Thymus (tissue), 11 donors: ENCODE measurements around the gene CTAG1A. TPM values are rescaled to one million over a fixed set of nuclear protein-coding genes. Genes with fewer than 3 reads are reported as not detected.
"Not testable (repeated sequence)": the region's sequence is repeated elsewhere in the genome, so short reads cannot be mapped to it uniquely, and the experiment has no call there.

Experiments used
- DNase-seq, 9 donors: peaks; one replicate each; pipeline ENCODE4 v3.0.0-alpha.2; 2013; ENCODE audit warnings: low spot score in 9 of 9, low read depth in 6 of 9, missing footprints in 1 of 9
- H3K27ac ChIP-seq, 2 donors: one replicate each; pipeline ENCODE4 v1.5.1; 2013; ENCODE audit warnings: control low read depth in 1 of 2, low read depth in 1 of 2, low read length in 1 of 2, mild to moderate bottlenecking in 1 of 2, moderate library complexity in 1 of 2
- H3K27me3 ChIP-seq, 2 donors: one replicate each; pipeline ENCODE4 v1.5.1; 2013; ENCODE audit warnings: low read length in 1 of 2; ENCODE audit not compliant: control insufficient read depth in 2 of 2, insufficient read depth in 1 of 2
- H3K36me3 ChIP-seq, 2 donors: one replicate each; pipeline ENCODE4 v1.5.1; 2013; ENCODE audit warnings: low read length in 1 of 2, mild to moderate bottlenecking in 1 of 2, moderate library complexity in 1 of 2; ENCODE audit not compliant: control insufficient read depth in 2 of 2, insufficient read depth in 2 of 2
- H3K4me1 ChIP-seq, 2 donors: one replicate each; pipeline ENCODE4 v1.5.1; 2013; ENCODE audit warnings: low read length in 2 of 2; ENCODE audit not compliant: control insufficient read depth in 2 of 2, insufficient read depth in 2 of 2
- H3K4me3 ChIP-seq, 2 donors: one replicate each; pipeline ENCODE4 v1.5.1; 2013; ENCODE audit warnings: low read length in 2 of 2, control low read depth in 1 of 2, mild to moderate bottlenecking in 1 of 2
- H3K9me3 ChIP-seq, 2 donors: one replicate each; pipeline ENCODE4 v1.5.1; 2013; ENCODE audit warnings: low read length in 1 of 2, mild to moderate bottlenecking in 1 of 2; ENCODE audit not compliant: control insufficient read depth in 2 of 2, insufficient read depth in 1 of 2
- WGBS: extraction: QIAGEN DNeasy Blood & Tissue Kit; methylation state at CpG from one replicate; pipeline ENCODE4 v1.1.7; 2013; 5-methylcytosine and 5-hydroxymethylcytosine counted together
- polyA plus RNA-seq: library from polyadenylated mRNA; stranded (reverse); fragments of 200-250 nt; gene quantifications from one replicate; pipeline ENCODE4 v1.2.3, GENCODE V29; 2013
- total RNA-seq: library from RNA; stranded (reverse); fragments of 120-200 nt; gene quantifications from one replicate; pipeline ENCODE4 v1.2.4, GENCODE V29; 2013
- donor health status: healthy.

The CTAG1A gene
- total and polyA plus RNA-seq, 2 donors, result 0.07 TPM; not detected in 1

DNA sequence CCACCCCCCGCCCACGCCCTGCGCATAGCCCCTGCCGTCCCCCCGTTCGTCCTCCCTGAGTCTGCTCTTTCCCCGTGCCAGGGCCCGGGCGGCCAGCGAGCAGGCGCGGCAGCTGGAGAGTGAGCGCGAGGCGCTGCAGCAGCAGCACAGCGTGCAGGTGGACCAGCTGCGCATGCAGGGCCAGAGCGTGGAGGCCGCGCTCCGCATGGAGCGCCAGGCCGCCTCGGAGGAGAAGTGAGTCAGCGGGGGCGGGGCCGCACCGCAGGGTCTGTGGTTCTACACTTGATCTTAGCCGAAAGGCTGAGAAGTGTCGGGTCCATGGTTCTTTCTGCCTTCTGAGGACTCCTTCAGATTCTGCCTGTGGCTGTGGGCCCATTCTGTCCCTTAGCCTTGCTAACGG lies 24.6 kb upstream of the CTAG1A start:
- H3K36me3 ChIP-seq, H3K4me3 ChIP-seq, DNase-seq, H3K9me3 ChIP-seq, H3K27ac ChIP-seq, H3K4me1 ChIP-seq, H3K27me3 ChIP-seq: not testable (repeated sequence)
- 84% methylated on average over 12 of the region's 31 CpGs for WGBS

DNA sequence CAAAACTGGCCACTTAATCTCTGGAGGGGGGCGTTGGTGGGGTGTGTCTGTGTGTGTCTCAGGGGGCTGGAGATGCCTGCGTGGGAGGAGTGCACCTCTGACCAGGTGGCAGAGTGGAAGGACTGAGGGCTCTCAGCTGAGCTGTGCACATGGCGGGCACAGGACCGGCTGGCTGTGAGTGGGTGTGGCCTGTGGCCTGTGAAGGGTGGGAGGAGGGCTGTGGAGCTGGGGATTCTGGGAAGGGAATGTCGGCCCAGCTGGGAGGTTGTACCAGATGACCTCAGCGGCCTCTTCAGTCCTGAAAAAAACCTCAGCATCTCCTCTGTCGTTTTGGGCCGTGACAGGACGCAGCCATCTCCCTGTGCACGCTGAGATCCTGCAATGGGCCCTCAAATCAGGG lies 22.6 kb upstream of the CTAG1A start:
- WGBS, result no CpG with 5 or more reads among the region's 10 CpGs

GRCh38 chrX:154570361-154570760 lies 14.6 kb upstream of the CTAG1A start:
- H3K4me3 ChIP-seq, DNase-seq, H3K36me3 ChIP-seq, H3K9me3 ChIP-seq, H3K27me3 ChIP-seq, H3K4me1 ChIP-seq, H3K27ac ChIP-seq: not testable (repeated sequence)
- no CpG with 5 or more reads among the region's 11 CpGs for WGBS

More for the DNA sequence above, 22.6 kb upstream of the CTAG1A start:
- H3K9me3 ChIP-seq, H3K27me3 ChIP-seq, H3K4me3 ChIP-seq, H3K36me3 ChIP-seq, DNase-seq, H3K4me1 ChIP-seq, H3K27ac ChIP-seq: not testable (repeated sequence)

GRCh38 chrX:154573061-154573460 lies 11.9 kb upstream of the CTAG1A start:
- not testable (repeated sequence) for H3K9me3 ChIP-seq, H3K27ac ChIP-seq, DNase-seq, H3K4me3 ChIP-seq, H3K36me3 ChIP-seq, H3K27me3 ChIP-seq, H3K4me1 ChIP-seq
- no CpG with 5 or more reads among the region's 10 CpGs for WGBS

DNA sequence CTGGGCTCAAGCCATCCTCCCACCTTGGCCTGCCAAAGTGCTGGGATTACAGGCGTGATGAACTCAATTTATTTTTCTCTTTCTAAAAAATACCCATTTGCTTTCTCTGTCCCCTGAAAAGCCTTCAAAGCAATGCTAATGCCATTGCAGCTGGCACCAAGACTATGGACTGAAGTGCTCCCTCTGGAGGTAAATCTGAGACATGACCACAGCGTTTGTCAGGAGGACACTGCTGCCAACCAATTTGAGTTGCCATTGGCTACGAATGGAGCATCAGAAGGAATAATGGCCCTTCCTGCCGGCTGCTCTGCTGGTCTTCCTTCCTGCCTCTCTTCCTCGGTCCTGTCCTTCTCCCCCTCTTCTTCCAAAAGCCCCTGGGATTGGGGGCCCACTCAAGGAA lies 9.9 kb upstream of the CTAG1A start:
- not testable (repeated sequence) for DNase-seq, H3K27ac ChIP-seq, H3K27me3 ChIP-seq, H3K9me3 ChIP-seq, H3K4me1 ChIP-seq, H3K4me3 ChIP-seq, H3K36me3 ChIP-seq
- WGBS, result no CpG with 5 or more reads among the region's 5 CpGs

DNA sequence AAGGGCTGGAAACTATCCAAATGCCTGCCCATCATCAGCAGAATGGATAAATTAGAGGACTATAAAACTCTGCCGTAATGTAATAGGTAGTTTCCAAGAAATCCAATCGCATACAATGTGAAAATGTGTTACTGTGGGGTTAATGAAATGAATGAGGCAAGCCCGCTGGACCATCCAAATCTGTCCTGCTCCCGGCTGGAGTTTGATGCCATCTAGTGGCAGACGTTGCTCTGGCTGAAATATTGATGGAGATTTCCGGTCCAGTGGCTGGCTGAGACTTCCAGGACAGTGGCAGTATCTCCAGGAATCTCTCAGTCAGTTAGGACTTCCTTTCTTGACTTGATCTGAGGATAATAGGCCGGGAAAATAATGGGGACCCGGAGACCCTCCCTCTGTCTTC lies 1.9 kb upstream of the CTAG1A start:
- not testable (repeated sequence) for H3K27ac ChIP-seq, DNase-seq, H3K4me3 ChIP-seq, H3K4me1 ChIP-seq, H3K9me3 ChIP-seq, H3K36me3 ChIP-seq, H3K27me3 ChIP-seq
- WGBS, result no CpG with 5 or more reads among the region's 8 CpGs

DNA sequence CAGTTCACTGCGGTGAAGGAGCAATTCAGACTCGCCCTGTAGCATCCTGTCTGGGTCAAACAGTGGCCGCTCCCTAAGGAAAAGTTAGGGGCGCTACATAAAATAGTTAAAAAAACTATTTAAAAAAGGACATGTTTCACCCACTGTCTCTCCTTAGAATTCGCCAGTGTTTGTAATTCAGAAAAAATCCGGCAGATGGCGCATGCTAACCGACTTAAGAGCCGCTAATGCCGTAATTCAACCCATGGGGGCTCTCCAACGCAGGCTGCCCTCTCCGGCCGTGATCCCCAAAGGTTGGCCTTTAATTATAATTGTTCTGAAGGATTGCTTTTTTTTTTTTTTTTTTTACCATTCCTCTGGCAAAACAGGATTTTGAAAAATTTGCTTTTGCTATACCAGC lies 5.5 kb downstream of the CTAG1A start:
- WGBS, result no CpG with 5 or more reads among the region's 13 CpGs
- not testable (repeated sequence) for H3K4me1 ChIP-seq, H3K4me3 ChIP-seq

DNA sequence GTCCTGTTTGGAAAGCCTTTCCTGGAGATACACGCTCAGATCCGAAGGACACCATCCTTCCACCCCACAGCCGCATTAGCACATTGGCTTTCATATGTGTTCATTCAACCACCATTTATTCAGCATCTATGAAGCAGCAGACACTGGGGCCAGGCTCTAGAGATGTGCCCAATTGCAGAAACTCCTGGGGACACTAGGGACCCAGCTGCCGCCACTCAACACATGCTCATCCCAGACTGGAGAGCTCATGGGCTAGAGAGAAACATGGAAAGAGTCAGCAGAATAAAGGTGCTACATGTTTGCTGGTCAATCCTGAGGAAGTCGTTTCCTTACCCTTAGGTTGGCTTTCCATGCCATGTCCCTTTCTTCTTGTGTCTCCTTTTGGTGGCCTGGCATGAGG lies 7.6 kb downstream of the CTAG1A start:
- Histone ChIP-seq H3K4me3 (no peak overlapping the region), H3K9me3 (no peaks in the 10 kb centered on the region), H3K27me3 (no peaks in the 10 kb centered on the region), H3K36me3 (no peaks in the 10 kb centered on the region), H3K4me1 (no peaks in the 10 kb centered on the region), H3K27ac (no peak overlapping the region)
- WGBS, result 98% methylated on average over 5 of the region's 5 CpGs
- no peak for DNase-seq

More for the DNA sequence above, 5.5 kb downstream of the CTAG1A start:
- H3K27ac ChIP-seq, H3K27me3 ChIP-seq, H3K36me3 ChIP-seq, H3K9me3 ChIP-seq, DNase-seq: not testable (repeated sequence)

GRCh38 chrX:154593201-154593600 lies 8.3 kb downstream of the CTAG1A start:
- 98% methylated on average over 5 of the region's 5 CpGs for WGBS
- DNase-seq, result no peak

DNA sequence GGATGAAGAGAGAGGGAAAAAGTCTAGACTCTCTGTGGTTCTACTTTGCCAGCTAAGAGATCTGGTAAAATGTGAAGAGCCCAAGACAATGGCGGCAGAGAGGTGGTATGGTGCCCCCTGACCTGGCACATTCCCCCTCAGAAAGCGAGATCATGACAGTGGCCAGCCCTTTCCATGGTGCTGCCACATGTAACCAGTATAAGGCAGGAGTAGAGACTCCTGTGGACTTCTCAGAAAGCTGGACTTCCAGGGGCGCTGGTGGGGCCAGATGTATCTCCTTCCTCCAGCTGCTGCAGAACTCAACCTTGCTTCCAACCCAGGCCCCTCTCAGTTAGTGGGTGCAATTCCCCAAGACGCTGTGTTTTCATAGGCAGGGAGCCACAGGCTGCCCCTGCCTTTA lies 9.6 kb downstream of the CTAG1A start:
- WGBS, result over 99% methylated on average over 4 of the region's 4 CpGs
- Histone ChIP-seq H3K4me1 (no peaks in the 10 kb centered on the region), H3K27ac (no peak overlapping the region), H3K36me3 (no peaks in the 10 kb centered on the region), H3K27me3 (no peaks in the 10 kb centered on the region), H3K4me3 (no peak overlapping the region), H3K9me3 (no peaks in the 10 kb centered on the region)
- DNase-seq, result no peak

More at GRCh38 chrX:154593201-154593600, 8.3 kb downstream of the CTAG1A start:
- no peaks in the 10 kb centered on the region for H3K4me1 ChIP-seq
- no peaks in the 10 kb centered on the region for H3K27me3 ChIP-seq
- no peaks in the 10 kb centered on the region for H3K9me3 ChIP-seq
- no peak overlapping the region for H3K4me3 ChIP-seq
- H3K27ac ChIP-seq, result no peak overlapping the region
- no peaks in the 10 kb centered on the region for H3K36me3 ChIP-seq
